Erythroblast (primary cell): Measurements from ENCODE around the gene ARHGAP26.
"Not testable (repeated sequence)": the region's sequence is repeated elsewhere in the genome, so short reads cannot be mapped to it uniquely, and the experiment has no call there.

Experiments used
- DNase-seq, 2 experiments: peaks; one replicate each; lab custom pipeline; 2025; lab: John Stamatoyannopoulos, UW
- GATA1 ChIP-seq: IDR thresholded peaks from 2 replicates; pipeline ENCODE4 v1.6.1; 2011; ENCODE audit warnings: low read depth, mild to moderate bottlenecking, control low read depth, low read length, moderate library complexity
- POLR2A ChIP-seq: IDR thresholded peaks from 2 replicates; pipeline ENCODE4 v1.6.1; 2011; ENCODE audit warnings: mild to moderate bottlenecking, low read length

The ARHGAP26 gene

DNA sequence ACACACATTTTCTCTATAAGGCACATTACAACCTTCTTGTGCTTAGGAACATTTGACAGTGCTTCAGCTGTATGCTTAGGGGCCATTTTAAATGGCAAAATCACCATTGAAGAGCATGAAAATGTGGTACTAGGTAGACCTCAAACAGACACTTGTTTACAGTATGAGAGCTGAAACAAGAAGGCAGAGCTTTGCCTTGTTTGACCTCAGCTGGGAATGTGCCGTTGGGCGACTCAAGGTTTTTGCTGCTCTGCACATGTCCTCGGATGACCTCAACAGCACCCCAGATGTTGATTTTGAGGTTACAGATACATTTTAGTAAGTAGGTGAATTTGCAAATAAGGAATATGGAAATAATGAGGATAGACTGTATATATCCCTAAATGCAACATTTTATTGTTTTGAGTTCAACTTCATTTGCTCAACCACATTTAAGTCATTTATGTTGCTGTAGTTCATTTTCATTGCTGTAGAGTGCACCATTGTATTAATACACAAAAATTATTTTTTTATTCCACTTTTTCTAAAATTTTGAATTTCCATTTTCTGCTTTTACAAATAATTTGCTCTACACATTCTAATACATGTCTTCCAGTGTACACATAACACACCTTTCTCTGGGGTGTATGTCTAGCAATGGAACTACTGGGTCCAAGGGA, 426.6 kb downstream of the ARHGAP26 start:
- no peak for TF ChIP-seq GATA1
- DNase-seq, result no peak

DNA sequence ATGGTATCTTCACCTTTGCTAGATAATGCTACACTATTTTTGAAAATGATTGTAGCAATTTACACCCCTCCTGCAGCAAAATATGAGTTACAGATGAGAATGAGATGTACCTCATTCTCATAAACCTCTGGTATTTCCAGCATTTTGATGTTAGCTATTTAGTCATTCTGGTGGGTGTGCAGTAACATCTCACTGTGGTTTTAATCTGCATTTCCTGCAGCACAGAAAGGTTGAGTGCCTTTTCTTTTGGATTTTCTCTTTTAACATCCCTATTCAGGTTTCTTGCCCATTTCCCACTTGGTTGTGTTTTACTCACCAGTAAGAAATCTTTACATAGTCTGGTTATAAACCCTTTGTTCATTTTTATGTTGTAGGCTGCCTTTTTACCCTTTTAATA, 427.1 kb downstream of the ARHGAP26 start:
- no peak for DNase-seq
- no peak for TF ChIP-seq POLR2A
- TF ChIP-seq GATA1, result no peak

DNA sequence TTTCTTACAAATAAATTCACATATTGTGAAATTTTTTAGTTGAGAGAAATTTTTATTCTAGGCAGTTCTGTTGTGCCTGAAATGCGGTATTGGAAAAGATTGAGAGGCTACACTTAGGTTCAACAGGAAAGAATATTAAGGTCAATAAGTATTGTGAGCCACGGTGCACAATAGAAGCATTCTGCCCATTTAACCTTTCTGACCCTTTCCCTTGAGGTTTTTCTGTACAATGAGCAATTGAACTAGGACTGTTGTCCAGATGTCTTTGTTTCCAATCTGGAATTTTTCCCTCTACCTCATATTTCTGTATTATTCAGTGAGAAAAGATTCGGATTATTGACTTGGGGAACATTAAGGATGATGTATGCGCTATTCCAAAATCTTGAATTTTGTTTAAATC, 428.2 kb downstream of the ARHGAP26 start:
- no peak for TF ChIP-seq GATA1
- TF ChIP-seq POLR2A, result no peak
- DNase-seq, result no peak

DNA sequence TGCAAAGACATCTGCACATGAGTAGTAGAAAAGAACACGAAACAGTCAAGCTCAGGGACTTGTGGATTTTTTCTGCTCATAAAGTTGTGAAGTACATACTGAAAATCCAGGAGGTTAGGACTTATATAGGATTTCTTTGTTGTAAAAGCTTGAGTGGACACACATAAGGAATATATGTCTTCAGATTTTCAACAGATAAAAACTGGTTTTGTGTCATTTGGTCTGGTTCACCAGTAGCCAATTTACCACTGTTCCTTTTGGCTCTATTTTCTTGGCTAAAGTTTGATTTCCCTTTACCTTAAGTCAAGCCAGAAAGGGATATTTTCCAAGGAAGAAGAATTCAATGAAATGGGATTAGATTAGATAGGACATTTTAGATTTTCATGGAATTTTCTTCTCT, 429.0 kb downstream of the ARHGAP26 start:
- DNase-seq, result no peak
- no peak for TF ChIP-seq POLR2A
- no peak for TF ChIP-seq GATA1

DNA sequence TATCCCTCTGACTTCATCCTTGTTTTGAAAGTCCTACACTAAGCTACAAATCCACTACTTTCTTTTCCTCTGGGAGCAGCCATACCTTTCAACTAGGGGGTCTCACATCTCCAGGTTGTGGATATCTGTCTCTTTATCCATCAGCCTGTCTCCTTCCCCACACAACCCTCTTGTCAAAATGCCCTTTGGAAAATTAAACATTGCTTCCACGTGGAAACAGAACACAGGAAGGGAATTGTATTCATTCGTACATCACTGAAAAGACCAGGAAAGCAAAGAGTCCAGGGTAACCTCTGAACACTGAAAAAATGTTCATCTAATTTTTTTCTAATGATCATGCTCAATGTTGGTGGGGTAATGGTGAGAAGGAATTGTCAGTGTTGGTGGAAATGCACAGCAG, 429.7 kb downstream of the ARHGAP26 start:
- TF ChIP-seq POLR2A (no peak), GATA1 (no peak)
- no peak for DNase-seq

DNA sequence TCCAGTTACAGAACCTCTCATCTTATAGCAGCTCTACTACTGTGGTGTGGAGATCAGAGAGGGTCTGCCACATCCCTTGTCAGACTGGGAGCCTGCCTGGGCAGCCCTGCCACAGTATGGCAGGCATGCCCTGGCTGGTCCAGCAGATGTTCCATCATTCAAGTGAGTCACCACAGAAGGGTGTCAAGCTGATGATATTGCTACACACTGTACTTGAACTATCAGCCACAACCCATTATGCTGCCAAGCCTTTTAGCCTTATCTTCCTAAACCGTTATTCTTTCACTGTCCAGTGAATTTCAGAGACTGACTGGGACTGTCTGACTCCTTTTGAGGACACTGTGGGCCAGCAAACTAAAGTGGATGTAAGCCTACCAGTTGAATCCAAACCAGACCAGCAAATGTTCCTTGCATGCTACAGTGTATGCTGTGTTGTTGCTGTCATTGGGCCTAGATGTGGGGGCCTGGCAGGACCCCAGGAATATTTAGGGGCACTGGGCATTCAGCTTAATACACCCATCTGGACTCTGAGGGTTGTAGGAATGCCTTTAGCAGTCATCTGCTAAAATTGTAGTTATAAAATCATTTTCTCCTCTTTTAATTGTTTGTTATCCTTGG, 430.7 kb downstream of the ARHGAP26 start:
- TF ChIP-seq POLR2A (peak; percentile 24), GATA1 (no peak)
- peak; percentile 70 to 86 for DNase-seq

DNA sequence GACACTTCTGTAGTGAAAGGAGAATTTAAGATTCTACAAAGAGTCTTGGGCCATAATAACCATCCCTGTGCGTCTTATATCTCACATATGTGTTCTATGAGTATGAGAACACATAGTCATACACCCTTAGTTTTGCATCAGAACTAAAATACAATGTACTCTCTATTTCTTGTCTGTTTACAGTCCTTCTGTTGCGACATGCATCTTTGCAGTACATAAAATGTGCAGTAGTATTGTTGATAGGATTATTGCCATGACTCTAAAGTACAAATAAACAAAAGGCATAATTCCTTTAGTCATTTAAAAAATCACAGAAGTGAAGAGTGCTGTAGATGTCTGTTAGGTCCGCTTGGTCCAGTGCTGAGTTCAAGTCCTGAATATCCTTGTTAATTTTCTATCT, 431.4 kb downstream of the ARHGAP26 start:
- TF ChIP-seq GATA1 (no peak), POLR2A (no peak)
- DNase-seq, result peak in 1 of 2 experiments; percentile 7

DNA sequence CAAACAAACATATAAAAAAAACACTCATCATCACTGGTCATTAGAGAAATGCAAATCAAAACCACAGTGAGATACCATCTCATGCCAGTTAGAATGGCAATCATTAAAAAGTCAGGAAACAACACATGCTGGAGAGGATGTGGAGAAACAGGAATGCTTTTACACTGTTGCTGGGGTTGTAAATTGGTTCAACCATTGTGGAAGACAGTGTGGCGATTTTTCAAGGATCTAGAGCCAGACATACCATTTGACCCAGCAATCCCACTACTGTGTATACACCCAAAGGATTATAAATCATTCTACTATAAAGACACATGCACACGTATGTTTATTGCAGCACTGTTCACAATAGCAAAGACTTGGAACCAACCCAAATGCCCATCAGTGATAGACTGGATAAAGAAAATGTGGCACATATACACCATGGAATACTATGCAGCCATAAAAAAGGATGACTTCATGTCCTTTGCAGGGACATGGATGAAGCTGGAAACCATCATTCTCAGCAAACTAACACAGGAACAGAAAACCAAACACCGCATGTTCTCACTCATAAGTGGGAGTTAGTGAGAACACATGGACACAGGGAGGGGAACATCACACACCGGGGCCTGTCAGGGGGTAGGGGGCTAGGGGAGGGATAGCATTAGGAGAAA, 433.3 kb downstream of the ARHGAP26 start:
- not testable (repeated sequence) for DNase-seq

DNA sequence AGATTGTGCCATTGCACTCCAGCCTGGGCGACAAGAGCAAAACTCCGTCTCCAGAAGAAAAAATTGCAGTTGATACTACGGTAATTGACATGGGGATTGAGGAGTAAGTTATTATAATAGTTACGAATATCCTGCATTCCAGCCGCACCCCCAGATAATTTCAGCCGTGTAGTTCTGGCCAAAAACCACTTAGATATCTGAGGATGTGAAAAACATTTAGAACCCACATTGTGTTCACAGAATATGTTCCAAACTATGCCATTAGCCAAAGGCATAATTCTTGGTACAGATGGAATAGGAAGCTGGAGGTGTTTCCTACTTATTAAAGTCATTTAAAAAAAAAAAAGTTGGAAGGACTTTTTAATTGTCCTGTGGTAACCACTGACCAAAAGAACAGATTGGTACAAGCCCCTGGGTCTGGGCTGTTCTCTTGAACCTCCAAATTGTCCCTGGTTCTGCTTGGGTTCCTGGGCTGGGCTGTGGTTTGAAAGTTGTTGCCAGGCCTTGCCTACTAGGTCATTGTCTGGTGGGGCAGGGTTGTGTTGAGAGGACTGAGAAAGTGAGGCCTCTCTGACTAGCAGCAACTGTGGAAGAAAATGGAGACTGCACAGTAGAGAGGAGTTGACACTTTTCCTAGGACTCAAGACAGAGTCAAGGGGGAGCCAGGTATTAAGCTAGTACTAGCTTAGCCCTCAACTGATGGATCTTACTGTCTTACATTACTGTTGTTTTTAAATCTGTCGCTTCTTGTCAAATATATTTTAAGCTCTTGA, 434.5 kb downstream of the ARHGAP26 start:
- no peak for DNase-seq
- TF ChIP-seq GATA1 (no peak), POLR2A (no peak)

DNA sequence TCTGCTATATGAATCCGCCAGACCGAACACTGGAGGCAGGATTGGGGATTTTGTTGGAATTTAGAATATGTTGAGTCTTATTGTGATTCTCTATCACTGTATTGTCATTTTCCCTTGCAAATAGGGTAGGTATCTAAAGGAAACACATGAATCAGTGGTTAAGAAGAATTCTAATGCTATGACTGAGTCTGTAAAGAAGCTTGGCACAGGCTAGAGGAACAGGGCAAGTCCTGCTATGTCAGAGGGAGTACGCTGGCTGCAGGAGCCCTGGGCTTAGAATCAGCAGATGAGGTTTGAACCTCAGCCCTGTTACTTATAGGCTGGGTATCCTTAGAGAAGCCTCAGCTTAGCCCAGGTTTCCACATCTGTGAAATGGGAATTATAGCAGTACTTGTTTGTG, 435.2 kb downstream of the ARHGAP26 start:
- DNase-seq, result no peak
- TF ChIP-seq GATA1, result no peak
- TF ChIP-seq POLR2A, result no peak

DNA sequence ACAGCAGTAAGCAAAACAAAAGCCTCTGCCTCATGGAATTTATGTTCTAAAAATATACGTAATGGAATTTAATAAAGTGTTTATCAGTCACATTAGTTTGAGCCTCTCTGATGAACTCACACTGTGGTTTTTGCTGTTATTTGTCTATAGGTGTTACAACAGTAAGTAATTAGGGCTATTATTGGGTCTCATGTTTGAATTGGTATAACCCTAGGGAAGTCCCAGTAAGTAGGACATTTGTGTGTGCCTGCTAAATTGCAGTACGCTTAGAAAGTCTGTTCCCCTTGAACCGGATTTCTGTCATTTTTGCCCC, 435.7 kb downstream of the ARHGAP26 start:
- no peak for DNase-seq
- TF ChIP-seq POLR2A, result no peak
- no peak for TF ChIP-seq GATA1

DNA sequence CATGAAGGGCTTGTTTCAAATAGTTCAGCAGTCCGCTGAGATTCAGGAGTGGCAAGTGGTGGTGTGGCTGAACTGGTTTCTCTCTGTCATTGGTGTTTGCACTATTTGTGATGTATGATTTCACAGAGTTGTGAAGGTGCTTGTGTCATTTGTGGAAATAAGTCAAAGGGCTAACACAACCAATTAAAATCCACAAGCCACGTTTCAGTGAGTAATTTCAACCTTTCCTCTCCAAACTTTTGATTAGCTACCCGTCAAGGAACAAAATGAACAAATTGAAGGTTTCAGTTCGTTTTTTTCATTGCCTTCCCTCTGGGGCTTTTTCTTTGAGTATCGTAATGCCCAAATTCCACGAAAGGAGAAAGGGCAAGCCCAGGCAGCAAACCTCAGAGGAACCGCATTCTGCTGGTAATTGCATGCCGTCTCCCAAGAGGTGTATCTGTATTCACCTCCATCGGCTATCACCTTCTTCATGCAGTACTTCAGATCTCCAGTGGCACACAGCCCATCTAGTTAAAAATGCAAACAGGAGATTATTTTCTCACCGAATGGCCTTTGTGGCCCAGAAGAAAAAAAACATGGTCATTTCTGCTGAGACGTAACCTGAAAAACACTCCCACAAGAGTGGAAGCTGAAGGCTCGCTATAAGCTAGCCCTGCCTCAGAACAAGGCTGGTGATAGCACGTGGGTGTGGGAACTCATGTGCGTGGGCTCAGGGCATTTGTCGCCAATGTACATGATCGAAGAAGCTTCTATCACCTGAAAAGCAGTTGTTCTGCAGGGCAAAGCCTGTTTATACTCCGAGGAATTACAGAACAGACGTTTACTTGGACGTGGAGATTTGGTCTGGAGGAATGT, 436.2 kb downstream of the ARHGAP26 start:
- TF ChIP-seq POLR2A (no peak), GATA1 (no peak)
- DNase-seq, result no peak

DNA sequence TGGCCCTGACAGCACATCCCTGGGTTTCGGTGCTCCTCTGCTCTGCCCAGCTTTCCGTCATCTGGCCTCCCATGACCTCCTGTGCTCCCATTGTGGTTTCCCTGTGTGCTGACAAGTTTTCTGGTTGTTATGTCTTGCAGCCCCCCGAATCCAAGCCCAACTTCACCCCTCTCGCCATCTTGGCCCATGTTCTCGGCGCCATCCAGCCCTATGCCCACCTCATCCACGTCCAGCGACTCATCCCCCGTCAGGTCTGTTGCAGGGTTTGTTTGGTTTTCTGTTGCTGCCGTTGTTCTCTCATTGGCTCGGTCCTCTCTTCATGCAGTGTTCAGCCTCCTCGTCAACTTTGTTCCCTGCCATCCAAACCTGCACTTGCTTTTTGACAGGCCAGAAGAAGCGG, 436.9 kb downstream of the ARHGAP26 start:
- no peak for TF ChIP-seq POLR2A
- TF ChIP-seq GATA1, result no peak
- DNase-seq, result no peak
